GM21515 (cell line): ENCODE measurements around the gene PCSK4.
"Not testable (repeated sequence)": the region's sequence is repeated elsewhere in the genome, so short reads cannot be mapped to it uniquely, and the experiment has no call there.

ENCODE experiments used
- ATAC-seq: cut with Tn5 transposase; IDR thresholded peaks from one replicate; pipeline ENCODE4 v1.9.1; 2021; ENCODE audit not compliant: unreplicated experiment

PCSK4 gene

DNA sequence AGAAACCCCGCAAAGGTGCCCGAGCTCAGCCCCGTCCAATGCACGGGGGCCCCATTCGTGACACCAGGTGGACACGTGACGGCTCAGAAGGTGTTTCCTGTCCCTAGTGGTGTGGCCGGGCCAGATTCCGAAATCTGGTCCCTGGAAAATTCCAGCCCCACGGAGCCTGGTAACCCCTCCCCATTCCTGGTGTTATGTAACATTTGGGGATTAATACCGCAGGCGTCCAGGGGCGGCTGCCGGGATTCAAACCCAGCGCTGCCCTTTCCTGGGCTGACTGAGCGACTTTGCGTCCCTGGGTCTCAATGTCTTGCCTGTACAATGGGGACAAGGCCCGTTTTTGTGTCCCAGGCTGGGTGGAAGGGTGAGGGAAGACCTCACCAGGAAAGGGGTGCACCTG is 32.7 kb upstream of the PCSK4 start:
- ATAC-seq = no peak

DNA sequence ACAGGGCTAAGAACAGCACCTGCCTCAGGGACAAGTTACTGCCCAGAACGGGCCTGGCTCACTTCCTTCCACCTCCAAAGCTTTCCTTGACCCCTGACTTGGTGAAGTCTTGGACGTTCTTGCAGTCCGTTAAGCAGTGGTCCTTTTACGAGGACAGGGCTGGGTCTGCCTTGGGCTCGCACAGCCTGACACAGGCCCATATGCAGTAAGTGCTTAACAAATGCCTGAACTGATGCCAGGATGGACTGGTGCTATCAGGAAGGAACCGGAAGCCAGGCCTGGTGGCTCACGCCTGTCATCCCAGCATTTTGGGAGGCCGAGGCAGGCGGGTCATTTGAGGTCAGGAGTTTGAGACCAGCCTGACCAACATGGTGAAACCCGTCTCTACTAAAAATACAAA is 31.9 kb upstream of the PCSK4 start:
- ATAC-seq = no peak

DNA sequence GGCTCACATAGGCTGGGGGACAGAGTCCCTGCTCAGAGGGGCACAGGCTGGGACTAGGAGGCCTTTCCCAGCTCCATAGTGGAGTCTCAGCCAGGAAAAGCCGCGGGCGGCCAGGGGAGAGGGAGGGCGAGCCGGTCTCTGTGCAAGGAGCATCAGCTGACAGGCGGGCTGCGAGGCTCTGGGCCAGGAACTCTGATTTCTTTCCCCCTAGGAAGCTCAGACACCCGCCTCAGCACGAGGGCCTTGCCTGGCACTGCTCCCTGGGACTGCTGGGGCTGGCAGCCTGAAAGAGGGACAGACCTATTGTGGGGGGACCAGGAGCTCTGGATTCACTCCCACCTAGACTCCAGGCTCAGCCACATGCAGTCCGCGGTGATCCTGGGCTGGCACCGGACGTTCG is 31.5 kb upstream of the PCSK4 start:
- no peak for ATAC-seq

DNA sequence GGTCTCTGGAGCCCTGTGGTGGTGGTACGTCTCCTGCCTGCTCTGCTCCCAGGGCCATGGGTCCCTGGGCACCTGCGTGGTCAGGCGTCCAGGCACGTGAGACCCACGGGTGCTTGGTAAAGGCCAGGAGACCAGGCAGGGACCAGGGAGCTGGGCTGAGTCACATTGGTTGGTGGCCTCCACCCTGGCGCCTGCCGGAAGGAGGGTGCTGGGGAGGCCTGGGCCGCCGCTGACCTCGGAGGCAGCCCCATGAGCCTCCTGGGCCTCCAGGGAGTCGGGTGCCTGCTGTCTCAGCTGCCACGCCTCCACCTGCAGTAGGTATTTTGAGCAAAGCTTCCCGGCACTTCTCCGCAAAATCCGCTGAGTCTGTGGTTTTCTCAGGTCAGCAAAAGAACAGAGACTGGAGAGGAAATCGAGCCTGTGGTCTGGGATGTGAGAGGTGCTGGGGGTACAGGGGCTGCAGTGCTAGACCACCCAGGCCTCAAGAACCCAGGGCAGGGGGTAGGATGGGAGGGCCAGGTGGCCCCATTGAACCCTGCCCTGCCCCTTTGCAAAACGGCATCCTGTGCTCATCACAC is 30.1 kb upstream of the PCSK4 start:
- ATAC-seq = no peak

DNA sequence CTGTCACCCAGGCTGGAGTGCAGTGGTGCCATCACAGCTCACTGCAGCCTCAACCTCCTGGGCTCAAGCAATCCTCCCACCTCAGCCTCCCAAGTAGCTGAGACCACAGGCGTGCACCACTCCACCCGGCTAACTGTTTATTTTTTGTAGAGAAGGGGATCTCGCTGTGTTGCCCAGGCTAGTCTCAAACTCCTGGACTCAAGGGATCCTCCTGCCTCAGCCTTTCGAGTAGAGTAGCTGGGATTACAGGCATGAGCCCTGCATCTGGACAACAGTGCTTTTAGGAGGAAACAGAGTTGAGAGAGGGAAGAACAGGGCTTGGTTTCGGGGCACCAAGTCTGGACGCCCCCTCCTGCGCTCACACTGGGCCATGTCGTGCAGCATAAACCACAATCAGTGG is 29.7 kb upstream of the PCSK4 start:
- ATAC-seq = not testable (repeated sequence)

DNA sequence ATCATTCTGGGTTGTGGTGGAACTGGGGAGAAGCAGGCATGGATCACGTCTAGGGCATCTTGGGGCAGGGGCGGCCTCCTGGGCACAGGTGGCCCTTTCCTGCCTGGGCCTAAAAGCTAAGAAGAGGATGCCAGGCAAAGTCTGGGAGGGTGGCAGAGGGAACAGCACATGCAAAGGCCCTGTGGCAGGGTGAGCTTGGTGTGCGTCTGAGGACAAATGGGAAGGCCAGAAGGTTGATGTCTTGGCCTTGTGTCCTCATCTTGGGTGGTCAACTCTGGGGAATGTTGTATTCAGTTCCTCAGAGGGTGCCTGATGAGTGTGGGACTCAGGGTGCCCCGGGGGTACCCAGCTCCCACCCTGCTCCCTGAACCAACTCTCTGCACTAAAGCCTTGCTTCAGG is 28.3 kb upstream of the PCSK4 start:
- no peak for ATAC-seq

DNA sequence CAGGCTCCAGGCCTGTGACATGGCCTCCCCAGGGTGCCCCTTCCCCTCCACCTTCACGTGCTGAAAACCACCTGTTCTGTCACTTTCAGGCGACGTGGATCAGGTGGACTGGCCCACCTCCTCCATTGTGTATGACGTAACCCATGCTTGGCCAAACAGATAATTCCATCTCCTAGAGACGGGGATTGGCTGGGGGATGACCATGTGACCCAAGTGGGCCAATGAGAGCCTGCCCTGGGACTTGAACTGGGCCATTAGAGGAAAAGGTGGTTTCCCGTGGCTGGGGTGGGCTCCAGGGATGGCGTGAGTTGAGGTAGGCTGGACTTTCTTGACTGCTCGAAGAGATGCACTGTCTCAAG is 26.2 kb upstream of the PCSK4 start:
- no peak for ATAC-seq

DNA sequence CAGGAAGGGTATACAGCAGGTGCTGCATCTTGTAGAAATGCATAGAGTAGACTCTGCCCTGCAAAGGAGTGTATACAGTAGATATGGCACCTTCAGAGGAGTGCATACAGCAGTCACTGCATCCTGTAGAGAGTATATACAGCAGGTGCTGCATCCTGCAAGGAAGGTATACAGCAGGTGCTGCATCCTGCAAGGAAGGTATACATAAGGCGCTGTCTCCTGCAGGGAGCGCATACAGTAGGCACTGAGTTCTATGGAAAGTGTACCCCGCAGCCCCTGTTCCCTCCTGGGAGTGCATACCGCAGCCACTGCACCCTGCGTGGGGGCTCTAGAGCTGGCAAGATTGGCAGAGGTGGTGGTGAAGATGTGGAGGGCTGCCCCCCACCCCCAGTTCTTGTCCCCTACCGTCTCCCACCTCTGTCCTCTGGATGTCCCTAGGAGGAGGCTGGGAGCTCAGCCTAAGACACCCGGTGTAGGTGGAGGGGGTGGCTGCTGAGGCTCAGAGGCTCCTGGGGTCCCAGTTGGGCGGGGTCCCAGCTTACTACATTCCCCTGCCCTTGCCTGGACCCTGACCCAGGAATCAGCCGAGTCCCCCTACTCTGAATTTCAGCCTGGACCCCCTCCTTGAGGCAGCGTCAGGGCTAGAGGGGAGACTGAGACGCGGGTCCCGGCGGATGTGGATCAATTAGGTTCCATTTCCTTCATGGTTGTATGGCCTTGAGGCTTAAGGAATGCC is 25.0 kb upstream of the PCSK4 start:
- ATAC-seq = no peak

DNA sequence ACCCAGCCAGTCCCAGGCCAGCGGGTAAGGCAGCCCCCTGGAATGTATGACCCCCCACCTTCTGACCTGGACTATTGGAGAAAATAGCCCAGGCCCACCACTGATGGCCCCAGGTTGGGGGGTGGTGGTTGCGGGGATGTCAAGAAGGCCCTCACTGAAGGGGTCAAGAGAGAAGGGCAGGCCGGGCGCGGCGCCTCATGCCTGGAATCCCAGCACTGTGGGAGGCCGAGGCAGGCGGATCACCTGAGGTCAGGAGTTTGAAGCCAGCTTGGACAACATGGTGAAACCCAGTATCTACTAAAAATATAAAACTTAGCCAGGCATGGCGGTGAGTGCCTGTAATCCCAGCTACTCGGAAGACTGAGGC is 24.1 kb upstream of the PCSK4 start:
- no peak for ATAC-seq

DNA sequence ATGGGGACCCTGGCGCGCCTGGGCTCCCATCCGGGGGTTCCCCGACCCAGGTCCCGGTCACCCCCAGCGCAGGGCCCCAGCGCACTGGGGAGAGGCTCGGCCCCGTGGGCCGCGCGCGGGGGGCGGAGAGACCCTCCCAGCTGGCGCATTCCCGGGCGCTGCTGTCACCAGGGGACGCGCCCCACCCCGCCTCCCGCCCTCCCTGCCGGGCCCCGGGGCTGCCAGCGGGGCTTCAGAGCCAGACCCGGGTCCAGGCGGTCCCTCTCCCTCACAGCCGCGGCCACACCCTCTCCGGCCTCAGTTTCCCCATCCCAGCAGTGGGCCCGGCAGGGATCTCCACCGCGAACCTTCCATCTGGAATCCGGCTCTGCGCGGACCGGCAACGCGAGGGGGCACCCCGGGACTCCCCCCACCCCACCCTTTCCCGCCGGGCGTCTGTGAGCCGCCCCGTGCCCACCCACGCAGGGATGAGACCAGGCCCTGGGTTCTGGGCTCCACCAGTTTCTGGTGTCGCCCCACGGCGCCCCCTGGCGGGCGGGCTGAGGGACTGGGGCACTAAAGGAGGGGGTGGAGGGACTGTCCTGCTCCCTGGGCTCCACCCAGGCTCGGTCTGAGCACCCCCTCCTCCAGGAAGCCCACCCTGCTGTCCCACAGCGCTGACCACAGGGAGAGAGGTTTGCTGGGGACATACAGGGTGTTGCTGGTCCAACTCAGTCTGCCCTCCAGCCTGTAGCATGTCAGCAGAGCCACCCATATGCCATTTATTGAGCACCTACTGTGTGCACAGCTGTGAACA is 23.5 kb upstream of the PCSK4 start:
- no peak for ATAC-seq

DNA sequence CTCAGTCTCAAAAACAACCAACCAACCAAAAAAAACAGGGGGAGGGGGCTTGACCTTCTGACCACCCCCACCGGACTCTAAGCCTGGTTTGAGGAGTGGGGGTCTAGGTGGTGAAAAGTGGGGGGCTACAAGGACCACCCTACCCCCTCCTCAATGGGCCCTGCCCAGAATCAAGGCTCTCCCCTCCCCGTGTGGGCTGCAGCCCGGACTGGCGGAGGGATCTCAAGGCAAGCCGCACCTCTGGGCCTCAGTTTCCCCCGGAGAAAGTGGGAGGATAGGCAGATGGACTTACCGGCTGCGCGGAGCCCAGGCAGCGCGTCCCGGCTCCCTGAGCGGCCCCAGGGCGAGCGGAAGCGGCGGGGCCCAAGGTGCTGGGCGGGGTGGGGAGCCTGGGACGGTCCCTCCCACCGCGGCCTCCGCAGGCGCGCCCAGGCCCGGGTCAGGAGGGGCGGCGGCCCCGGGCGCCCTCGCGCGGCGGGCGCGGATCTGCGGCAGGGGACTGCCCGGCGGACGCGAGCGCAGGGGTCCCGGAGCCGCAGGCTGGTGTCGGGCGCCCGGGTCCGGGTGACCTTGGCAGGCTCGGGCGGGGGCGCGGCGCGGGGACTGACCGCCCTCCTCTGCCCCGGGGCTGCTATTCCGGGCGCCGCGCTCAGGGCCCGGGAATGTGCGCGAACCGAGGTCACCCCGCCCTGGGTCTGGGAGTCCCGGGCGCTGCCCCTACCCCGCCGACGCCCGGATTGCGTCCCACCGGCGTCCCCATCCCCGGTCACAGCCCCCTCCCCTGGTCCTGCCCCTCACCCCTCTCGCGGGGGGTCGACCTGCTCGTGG is 22.7 kb upstream of the PCSK4 start, which contains the start of gene ADAMTSL5:
Gene ADAMTSL5, minus strand, starts transcription at position 349 of the 828 bp plus-strand sequence. CDS start 2,076 bp downstream, outside the sequence.
- no peak for ATAC-seq

DNA sequence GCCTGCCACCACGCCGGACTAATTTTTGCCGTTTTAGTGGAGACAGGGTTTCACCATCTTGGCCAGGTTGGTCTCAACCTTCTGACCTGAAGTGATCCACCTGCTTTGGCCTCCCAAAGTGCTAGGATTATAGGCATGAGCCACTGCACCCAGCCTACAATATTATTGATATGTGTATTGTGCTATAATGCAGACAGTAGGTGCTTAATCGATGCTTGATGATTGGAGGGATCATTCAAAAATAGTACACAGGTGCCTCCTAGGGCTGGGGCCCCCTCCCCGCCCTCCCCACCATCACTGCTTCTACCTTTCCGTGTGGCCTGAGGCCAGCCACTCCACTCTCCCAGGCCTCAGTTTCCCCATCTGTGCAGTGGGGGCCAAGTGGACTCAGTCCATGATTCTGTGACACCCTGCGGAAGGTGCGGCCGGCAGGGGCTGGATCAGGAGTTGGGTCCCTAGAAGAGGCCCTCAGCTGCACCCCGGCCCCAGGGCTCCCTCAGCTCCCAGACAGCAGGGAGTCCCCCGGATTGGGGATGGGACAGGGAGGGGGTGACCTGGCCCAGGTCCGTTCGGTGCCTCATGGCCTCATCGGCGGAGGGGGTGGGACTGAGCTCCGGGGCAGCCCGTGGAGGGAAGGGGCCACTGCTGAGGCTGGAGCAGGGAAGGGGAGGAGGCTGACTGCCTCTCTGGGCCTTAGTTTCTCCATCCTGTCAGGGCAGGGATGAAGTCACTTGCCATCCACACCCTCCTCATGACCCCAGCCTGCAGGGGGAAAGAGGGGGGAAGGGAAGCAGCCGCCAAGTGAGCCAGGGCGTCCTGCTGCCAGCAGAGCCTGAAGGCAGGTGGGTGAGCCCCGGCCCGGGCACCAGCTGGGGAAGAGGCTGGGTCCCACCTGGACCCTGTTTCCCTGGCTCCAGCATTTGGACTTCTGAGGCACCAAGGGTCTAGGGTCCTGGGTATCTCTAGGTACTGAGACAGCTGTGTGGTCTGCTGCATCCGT is 21.5 kb upstream of the PCSK4 start:
- no peak for ATAC-seq

DNA sequence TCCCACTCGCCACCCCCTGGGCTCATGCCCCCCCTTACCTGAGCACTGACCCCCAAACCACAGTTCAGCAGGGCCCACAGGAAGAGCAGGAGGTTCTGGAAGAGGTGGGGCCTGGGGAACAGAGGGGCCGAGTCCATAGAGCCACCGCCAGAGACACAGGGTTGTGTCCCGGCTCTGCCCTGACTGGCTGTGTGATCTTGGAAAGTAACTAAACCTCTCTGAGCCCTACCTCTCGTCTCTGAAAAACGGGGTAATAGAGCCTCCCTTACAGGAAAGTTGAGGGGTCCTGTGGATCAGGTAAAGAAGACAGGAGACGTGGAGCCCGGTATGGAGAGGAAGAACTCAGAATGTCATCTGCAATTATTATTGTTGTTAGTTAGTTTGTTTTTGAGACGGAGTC is 20.7 kb upstream of the PCSK4 start:
- no peak for ATAC-seq

DNA sequence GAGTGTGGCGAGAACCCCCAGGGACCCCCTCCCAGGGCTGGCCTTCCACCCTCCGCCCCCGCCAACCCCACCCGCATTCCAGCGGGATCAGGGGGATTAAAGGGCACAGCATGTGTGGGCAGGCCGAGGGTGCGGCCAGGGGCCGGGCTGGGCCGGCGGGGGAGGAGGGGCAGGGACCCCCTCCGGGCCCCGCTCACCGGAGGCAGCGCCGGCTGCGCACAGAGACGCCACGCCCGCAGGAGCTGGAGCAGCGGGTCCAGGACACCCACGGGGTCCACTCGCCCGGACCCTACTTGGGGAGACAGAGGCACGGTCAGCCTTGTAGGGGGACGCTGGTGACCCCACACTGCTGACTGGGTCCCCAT is 20.3 kb upstream of the PCSK4 start:
- ATAC-seq = no peak

DNA sequence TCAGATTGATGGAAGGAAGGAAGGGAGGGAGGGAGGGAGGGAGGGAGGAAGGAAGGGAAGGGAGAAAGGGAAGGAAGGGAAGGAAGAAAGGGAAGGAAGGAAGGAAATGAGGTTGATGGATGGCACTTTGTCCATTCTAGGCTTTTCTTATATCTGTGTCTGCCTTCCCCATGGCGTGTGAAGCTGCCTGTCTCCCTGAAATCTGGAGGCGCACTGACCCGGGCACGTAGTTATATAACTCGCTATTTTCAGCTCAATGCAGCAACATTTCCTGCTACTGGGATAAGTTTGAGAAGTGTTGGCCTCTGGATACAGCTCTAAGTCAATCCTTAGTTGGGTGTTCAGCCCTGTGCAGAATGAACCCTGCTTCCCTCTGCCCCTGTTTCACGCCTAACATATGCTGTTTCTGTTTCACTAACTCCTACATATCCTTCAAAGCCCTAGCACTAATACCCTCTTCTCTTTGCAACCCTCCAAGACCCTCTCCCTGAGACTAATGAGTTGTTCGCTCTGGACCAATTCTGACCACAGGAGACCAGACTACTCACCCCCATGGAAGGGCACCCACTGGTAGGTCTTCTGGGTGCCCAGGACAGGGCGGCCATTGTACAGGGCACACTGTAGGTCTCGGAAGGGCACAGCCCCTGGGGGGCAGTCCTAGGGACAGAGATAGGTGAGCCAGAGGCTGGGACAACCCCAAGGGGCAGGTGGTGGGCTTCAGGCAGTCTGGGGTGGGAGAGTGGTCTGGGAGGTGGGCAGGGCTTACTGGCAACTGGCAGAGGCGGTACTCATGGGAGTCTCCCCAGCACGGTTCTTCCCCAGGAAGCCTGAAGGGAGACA is 19.7 kb upstream of the PCSK4 start:
- ATAC-seq = no peak

DNA sequence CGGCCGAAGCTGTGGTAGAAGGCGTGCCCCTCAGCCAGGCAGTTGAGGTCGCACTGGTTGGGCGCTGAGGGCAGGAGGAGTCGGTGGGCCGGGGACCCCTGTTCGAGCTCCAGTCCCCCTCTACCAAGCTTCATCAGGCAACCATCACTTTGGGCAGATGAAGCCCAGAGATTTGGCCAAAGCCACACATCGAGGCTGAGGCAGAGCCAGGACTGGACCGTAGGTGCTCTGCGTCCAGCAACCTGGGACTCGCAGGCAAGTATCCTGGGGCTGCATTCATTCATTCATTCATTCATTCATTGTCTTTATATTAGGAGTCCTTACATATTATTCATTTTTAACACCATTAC is 18.3 kb upstream of the PCSK4 start:
- no peak for ATAC-seq

DNA sequence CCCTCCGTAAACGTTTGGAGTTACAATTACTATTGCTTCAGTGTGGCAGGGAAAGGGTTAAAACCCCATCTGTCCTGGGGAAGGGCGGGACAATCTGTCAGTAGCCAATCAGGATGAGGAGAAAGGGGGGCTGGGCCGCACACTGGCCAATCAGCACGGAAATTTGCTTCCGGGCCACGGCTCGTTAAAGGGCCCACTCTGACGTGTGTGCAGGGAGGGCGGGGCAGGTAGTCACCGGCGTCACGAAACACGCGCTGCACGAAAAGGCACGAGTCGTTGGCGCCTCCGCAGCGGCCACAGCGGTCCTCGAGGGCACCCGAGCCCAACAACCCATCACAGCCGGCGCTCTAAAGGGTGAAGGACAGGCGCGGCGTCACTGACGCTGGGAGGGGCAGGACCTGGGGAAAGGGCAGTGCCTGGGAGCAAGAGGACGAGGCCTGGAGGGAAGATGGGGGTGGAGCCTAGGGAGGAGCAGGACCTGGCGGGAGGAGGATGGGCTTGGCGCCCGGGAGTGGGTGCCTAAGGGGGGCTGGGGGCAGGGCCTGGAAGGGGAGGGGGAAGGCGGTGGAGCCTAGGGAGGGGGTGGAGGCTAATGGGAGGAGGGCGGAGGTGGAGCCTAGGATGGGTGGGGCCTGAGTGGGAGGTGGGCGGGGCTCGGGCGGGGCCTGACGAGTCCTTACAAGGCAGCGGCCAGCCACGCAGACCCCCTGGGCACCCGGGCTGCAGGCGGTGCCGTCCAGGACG is 17.8 kb upstream of the PCSK4 start:
- ATAC-seq = no peak

DNA sequence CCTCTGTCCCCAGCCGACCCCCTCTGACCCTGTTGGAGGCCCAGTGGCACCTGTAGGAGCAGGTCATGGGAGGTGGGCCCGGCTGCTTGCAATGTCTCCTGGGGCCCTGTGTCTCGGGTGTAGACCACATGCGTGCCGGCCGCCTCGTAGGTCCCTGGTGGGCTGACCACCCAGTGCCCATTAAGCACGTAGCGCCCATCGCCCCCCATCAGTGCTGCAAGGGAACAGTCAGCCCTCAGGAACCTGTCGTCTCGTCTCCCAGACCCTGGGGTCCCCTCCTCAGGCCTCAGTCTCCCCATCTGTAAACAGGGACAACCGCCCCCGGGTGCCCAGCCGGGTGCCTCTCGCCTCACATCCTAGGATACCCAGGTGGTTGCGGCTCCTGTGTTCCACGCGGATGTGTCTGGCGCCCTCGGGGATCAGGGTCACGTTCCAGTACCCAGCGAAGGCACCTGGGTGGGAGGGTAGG is 17.1 kb upstream of the PCSK4 start:
- no peak for ATAC-seq
